Measurements from ENCODE around the gene RALA.
"Not testable (repeated sequence)": the region's sequence is repeated elsewhere in the genome, so short reads cannot be mapped to it uniquely, and the experiment has no call there.

RALA gene

GRCh38 chr7:39688611-39689480 is 65.5 kb downstream of the RALA start:
- TF ChIP-seq TAF1 (IDR thresholded peaks at IDR 0.05; ENCODE audit: low read depth, low read length), result no peak
- no peak for TF ChIP-seq POLR2AphosphoS5 (IDR thresholded peaks at IDR 0.05; ENCODE audit: low read depth, low read length)
- no peak for TF ChIP-seq PAX5 (IDR thresholded peaks at IDR 0.05; ENCODE audit: insufficient read depth, low read length, severe bottlenecking)
- no peak for TF ChIP-seq POU2F2 (IDR thresholded peaks at IDR 0.05; ENCODE audit: low read depth, low read length)
- DNase-seq (ENCODE audit: insufficient read length, low spot score) (no peak), FAIRE-seq (peak; percentile 66)

- TF ChIP-seq POU2F2 (IDR thresholded peaks at IDR 0.05; ENCODE audit: low read depth, low read length) (no peak), POLR2AphosphoS5 (IDR thresholded peaks at IDR 0.05; ENCODE audit: low read depth, low read length) (no peak), PAX5 (IDR thresholded peaks at IDR 0.05; ENCODE audit: insufficient read depth, low read length, severe bottlenecking) (no peak), SPI1 (IDR thresholded peaks at IDR 0.05; ENCODE audit: low read depth, low read length) (no peak), POLR2A (IDR thresholded peaks at IDR 0.05; ENCODE audit: low read depth, low read length) (no peak), TAF1 (IDR thresholded peaks at IDR 0.05; ENCODE audit: low read depth, low read length) (no peak)
- FAIRE-seq (no peak), DNase-seq (ENCODE audit: insufficient read length, low spot score) (no peak)
Observed at GRCh38 chr7:39691821-39692220, 68.4 kb downstream of the RALA start.

- not testable (repeated sequence) for FAIRE-seq; DNase-seq (ENCODE audit: insufficient read length, low spot score)
Observed at GRCh38 chr7:39693086-39693485, 69.7 kb downstream of the RALA start.

GRCh38 chr7:39693812-39694211 is 70.4 kb downstream of the RALA start:
- no peak for DNase-seq (ENCODE audit: insufficient read length, low spot score)
- FAIRE-seq, result no peak
- no peak for TF ChIP-seq POLR2A (IDR thresholded peaks at IDR 0.05; ENCODE audit: low read depth, low read length)
- no peak for TF ChIP-seq TAF1 (IDR thresholded peaks at IDR 0.05; ENCODE audit: low read depth, low read length)
- no peak for TF ChIP-seq PAX5 (IDR thresholded peaks at IDR 0.05; ENCODE audit: insufficient read depth, low read length, severe bottlenecking)
- no peak for TF ChIP-seq POLR2AphosphoS5 (IDR thresholded peaks at IDR 0.05; ENCODE audit: low read depth, low read length)
- TF ChIP-seq POU2F2 (IDR thresholded peaks at IDR 0.05; ENCODE audit: low read depth, low read length), result no peak
- TF ChIP-seq SPI1 (IDR thresholded peaks at IDR 0.05; ENCODE audit: low read depth, low read length), result no peak

GRCh38 chr7:39695852-39696586 is 72.6 kb downstream of the RALA start:
- no peak for FAIRE-seq
- no peak for DNase-seq (ENCODE audit: insufficient read length, low spot score)
- TF ChIP-seq TAF1 (IDR thresholded peaks at IDR 0.05; ENCODE audit: low read depth, low read length) (no peak), POLR2A (IDR thresholded peaks at IDR 0.05; ENCODE audit: low read depth, low read length) (no peak)

GRCh38 chr7:39696631-39697030 is 73.3 kb downstream of the RALA start:
- peak; percentile 66 for FAIRE-seq
- DNase-seq (ENCODE audit: insufficient read length, low spot score), result no peak
- TF ChIP-seq SPI1 (IDR thresholded peaks at IDR 0.05; ENCODE audit: low read depth, low read length), result no peak
- no peak for TF ChIP-seq POLR2A (IDR thresholded peaks at IDR 0.05; ENCODE audit: low read depth, low read length)
- TF ChIP-seq POLR2AphosphoS5 (IDR thresholded peaks at IDR 0.05; ENCODE audit: low read depth, low read length), result no peak
- TF ChIP-seq POU2F2 (IDR thresholded peaks at IDR 0.05; ENCODE audit: low read depth, low read length), result no peak
- no peak for TF ChIP-seq TAF1 (IDR thresholded peaks at IDR 0.05; ENCODE audit: low read depth, low read length)
- no peak for TF ChIP-seq PAX5 (IDR thresholded peaks at IDR 0.05; ENCODE audit: insufficient read depth, low read length, severe bottlenecking)

- DNase-seq (ENCODE audit: insufficient read length, low spot score), result no peak
- TF ChIP-seq TAF1 (IDR thresholded peaks at IDR 0.05; ENCODE audit: low read depth, low read length) (no peak), POU2F2 (IDR thresholded peaks at IDR 0.05; ENCODE audit: low read depth, low read length) (no peak), PAX5 (IDR thresholded peaks at IDR 0.05; ENCODE audit: insufficient read depth, low read length, severe bottlenecking) (no peak), POLR2A (IDR thresholded peaks at IDR 0.05; ENCODE audit: low read depth, low read length) (no peak), POLR2AphosphoS5 (IDR thresholded peaks at IDR 0.05; ENCODE audit: low read depth, low read length) (no peak), SPI1 (IDR thresholded peaks at IDR 0.05; ENCODE audit: low read depth, low read length) (no peak)
- no peak for FAIRE-seq
Observed at GRCh38 chr7:39697483-39697882, 74.1 kb downstream of the RALA start.

- peak; percentile 66 for FAIRE-seq
- TF ChIP-seq POLR2A (IDR thresholded peaks at IDR 0.05; ENCODE audit: low read depth, low read length), result no peak
- no peak for TF ChIP-seq PAX5 (IDR thresholded peaks at IDR 0.05; ENCODE audit: insufficient read depth, low read length, severe bottlenecking)
- TF ChIP-seq TAF1 (IDR thresholded peaks at IDR 0.05; ENCODE audit: low read depth, low read length), result no peak
- no peak for TF ChIP-seq SPI1 (IDR thresholded peaks at IDR 0.05; ENCODE audit: low read depth, low read length)
- TF ChIP-seq POU2F2 (IDR thresholded peaks at IDR 0.05; ENCODE audit: low read depth, low read length), result no peak
- no peak for TF ChIP-seq POLR2AphosphoS5 (IDR thresholded peaks at IDR 0.05; ENCODE audit: low read depth, low read length)
- no peak for DNase-seq (ENCODE audit: insufficient read length, low spot score)
Observed at GRCh38 chr7:39700165-39700564, 76.8 kb downstream of the RALA start.

GRCh38 chr7:39700932-39701331 is 77.6 kb downstream of the RALA start:
- FAIRE-seq, result no peak

More at GRCh38 chr7:39700932-39701331, 77.6 kb downstream of the RALA start:
- DNase-seq (ENCODE audit: insufficient read length, low spot score), result no peak
- TF ChIP-seq POLR2A (IDR thresholded peaks at IDR 0.05; ENCODE audit: low read depth, low read length) (no peak), SPI1 (IDR thresholded peaks at IDR 0.05; ENCODE audit: low read depth, low read length) (no peak), PAX5 (IDR thresholded peaks at IDR 0.05; ENCODE audit: insufficient read depth, low read length, severe bottlenecking) (no peak), POU2F2 (IDR thresholded peaks at IDR 0.05; ENCODE audit: low read depth, low read length) (no peak), POLR2AphosphoS5 (IDR thresholded peaks at IDR 0.05; ENCODE audit: low read depth, low read length) (no peak), TAF1 (IDR thresholded peaks at IDR 0.05; ENCODE audit: low read depth, low read length) (no peak)
